HL-60 (cell line): ENCODE results near the gene TCFL5.

ENCODE experiments used
- DNase-seq, 2 experiments: peaks; one replicate each; pipeline ENCODE4 v3.0.0-alpha.2; 2010 to 2020; ENCODE audit warnings: low read depth in 1 of 2, low spot score in 1 of 2
- H3K27ac ChIP-seq: fragments of 250-450 bp; sonication (Bioruptor Pico); replicated peaks from 2 replicates; pipeline ENCODE4 v1.5.1; 2020; ENCODE audit warnings: mild to moderate bottlenecking, moderate library complexity
- H3K27me3 ChIP-seq: fragments of 250-450 bp; sonication (Bioruptor Pico); 2 replicates; pipeline ENCODE4 v1.5.1; 2021; ENCODE audit warnings: mild to moderate bottlenecking, moderate library complexity; ENCODE audit not compliant: insufficient read depth, poor library complexity, severe bottlenecking
- H3K4me3 ChIP-seq: replicated peaks from 2 replicates; pipeline ENCODE4 v1.5.1; 2011; ENCODE audit warnings: mild to moderate bottlenecking, control low read depth, low read length; ENCODE audit not compliant: insufficient read depth
- CTCF ChIP-seq: IDR thresholded peaks from one replicate; pipeline ENCODE4 v1.5.1; 2011; ENCODE audit warnings: low read length, control low read depth, inconsistent platforms; ENCODE audit not compliant: insufficient read depth
- GABPA ChIP-seq: IDR thresholded peaks from 2 replicates; pipeline ENCODE4 v1.6.1; 2012; ENCODE audit warnings: low read depth
- POLR2AphosphoS5 ChIP-seq: IDR thresholded peaks from 2 replicates; pipeline ENCODE4 v1.6.1; 2012; ENCODE audit warnings: low read depth
- REST ChIP-seq: IDR thresholded peaks from 2 replicates; pipeline ENCODE4 v1.6.1; 2012; ENCODE audit warnings: low read depth; ENCODE audit not compliant: insufficient replicate concordance
- SPI1 ChIP-seq: IDR thresholded peaks from 2 replicates; pipeline ENCODE4 v1.6.1; 2012; ENCODE audit warnings: low read depth, mild to moderate bottlenecking, borderline replicate concordance

The TCFL5 gene

DNA sequence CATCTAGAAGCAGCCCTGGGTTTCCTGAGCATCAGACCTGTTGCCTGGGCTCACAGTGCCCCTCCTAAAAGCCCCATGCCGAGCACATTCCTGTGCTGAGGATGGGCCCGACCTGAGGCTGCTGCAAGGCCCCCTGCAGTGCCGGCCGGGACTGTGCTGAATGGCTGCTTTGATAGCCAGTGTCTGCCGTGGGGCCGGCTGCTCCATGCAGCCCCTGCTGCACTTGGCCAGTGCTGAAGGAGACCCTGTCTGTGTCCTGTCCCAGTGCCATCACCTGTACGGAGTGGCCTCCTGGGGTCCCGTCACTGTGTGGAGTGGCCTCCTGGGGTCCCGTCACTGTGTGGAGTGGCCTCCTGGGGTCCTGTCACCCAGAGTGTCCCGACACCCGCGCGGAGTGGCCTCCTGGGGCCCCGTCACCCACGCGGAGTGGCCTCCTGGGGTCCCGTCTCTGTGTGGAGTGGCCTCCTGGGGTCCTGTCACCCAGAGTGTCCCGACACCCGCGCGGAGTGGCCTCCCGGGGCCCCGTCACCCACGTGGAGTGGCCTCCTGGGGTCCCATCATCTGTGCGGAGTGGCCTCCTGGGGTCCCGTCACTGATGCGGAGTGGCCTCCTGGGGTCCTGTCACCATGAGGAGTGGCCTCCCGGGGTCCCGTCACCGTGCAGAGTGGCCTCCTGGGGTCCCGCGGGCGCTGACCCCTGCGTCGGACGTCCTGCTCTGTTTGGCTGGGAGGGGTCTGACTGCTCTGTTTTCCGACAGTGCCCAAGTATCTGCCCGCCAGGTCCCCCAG is 37.7 kb downstream of the TCFL5 start:
- TF ChIP-seq CTCF (no peak), SPI1 (no peak)
- H3K27me3 ChIP-seq, result no peaks in the 10 kb centered on the region
- no peak for DNase-seq
- no peak overlapping the region for H3K27ac ChIP-seq
- H3K4me3 ChIP-seq, result no peak overlapping the region

- peak; percentile 74 to 84 for DNase-seq
- Histone ChIP-seq H3K27ac (no peak overlapping the region), H3K4me3 (no peak overlapping the region), H3K27me3 (no peaks in the 10 kb centered on the region)
- peak; percentile 75 for TF ChIP-seq CTCF
- TF ChIP-seq SPI1, result no peak
- TF ChIP-seq GABPA, result no peak
Measured at GRCh38 chr20:62822788-62823651, 38.6 kb downstream of the TCFL5 start.

DNA sequence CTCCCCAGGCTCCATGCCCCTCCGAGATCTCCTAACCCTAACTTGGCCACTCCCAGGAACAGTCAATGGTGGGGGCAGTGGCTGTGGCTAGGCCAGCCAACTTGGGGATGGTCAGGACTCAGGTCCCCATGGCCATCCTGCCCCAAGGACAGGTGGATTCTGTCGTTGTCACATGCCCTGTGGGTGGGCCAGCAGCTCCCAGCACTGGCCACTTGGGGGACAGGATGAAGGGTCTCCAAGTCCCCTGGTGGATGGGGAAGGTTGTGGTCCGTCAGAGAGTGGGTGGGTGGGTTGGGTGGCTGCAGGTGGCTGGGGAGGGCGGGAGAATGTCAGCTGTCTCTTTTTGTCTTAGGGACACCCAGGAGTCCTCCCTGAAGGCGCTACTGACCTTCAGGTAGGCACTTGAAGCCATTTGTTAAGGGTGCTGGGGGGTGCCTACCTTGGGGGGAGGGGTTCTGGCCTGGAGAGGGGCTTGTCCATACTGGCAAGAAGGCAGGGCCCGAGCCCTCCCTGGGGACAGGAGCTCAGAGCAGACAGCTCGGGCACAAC is 39.3 kb downstream of the TCFL5 start:
- Histone ChIP-seq H3K27ac (no peak overlapping the region), H3K27me3 (peaks cover 5% of the 10 kb centered on the region), H3K4me3 (no peak overlapping the region)
- DNase-seq, result no peak
- TF ChIP-seq SPI1, result no peak
- no peak for TF ChIP-seq REST
- TF ChIP-seq CTCF, result no peak
- TF ChIP-seq GABPA, result no peak
- no peak for TF ChIP-seq POLR2AphosphoS5

DNA sequence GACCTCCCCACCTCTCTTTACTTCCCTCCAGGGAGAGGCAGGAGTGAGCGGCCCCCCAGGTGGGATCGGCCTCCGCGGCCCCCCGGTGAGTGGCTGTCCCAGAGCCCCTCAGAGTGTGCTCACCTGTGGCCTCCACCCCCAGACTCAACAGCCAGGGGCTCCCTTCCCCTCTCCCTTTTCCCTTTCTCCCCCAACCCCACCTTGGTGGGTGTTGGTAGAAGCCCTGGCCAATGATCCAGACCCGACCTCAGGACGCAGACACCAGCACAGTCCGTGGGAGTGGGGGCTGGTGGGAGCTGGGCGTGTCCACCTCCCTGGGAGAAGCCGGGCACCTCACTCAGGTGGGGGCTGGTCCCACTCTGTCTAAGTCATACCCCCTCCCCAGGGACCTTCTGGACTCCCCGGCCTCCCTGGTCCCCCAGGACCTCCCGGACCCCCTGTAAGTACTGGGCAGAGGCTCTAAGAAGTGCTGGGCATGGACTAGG is 39.9 kb downstream of the TCFL5 start:
- no peak overlapping the region for H3K4me3 ChIP-seq
- TF ChIP-seq GABPA (no peak), SPI1 (no peak), REST (no peak), POLR2AphosphoS5 (no peak), CTCF (no peak)
- H3K27me3 ChIP-seq, result peaks cover 7% of the 10 kb centered on the region
- DNase-seq, result no peak
- no peak overlapping the region for H3K27ac ChIP-seq
